IMR-90 (cell line): ENCODE measurements around the gene NAMPT. TPM values are rescaled to one million over a fixed set of nuclear protein-coding genes. Genes with fewer than 3 reads are reported as not detected.

ENCODE experiments used
- ATAC-seq: fragments of 200-7000 bp; cut with Tn5 transposase; 2 replicates; pipeline ENCODE4 v1.9.1; 2020; ENCODE audit warnings: low read depth, mild to moderate bottlenecking, moderate library complexity
- BruUV-seq: library from RNA; stranded (reverse); fragments of 400-500 nt; replicated peaks from 2 replicates; lab custom pipeline; 2021; lab: Mats Ljungman, UMichigan
- CTCF ChIA-PET: fragments of 300-600 bp; formaldehyde crosslinking; extraction: SDS; loops from one replicate; lab custom pipeline; 2021; ENCODE audit warnings: antibody characterized with exemption; lab: Yijun Ruan, JAX
- POLR2A ChIA-PET: fragments of 300-600 bp; sonication (Branson Sonifier 250); formaldehyde crosslinking; loops from one replicate; lab custom pipeline; 2022; ENCODE audit warnings: antibody characterized with exemption; ENCODE audit not compliant: unreplicated experiment; lab: Charles Lee
- DNase-seq: peaks from one replicate; pipeline ENCODE4 v3.0.0; 2013
- H2AFZ ChIP-seq: replicated peaks from 2 replicates; pipeline ENCODE3; 2013; ENCODE audit warnings: low read length, mild to moderate bottlenecking; ENCODE audit not compliant: poor library complexity
- H2AK5ac ChIP-seq: 2 replicates; pipeline ENCODE4 v1.6.1; 2013; ENCODE audit warnings: low read depth, low read length, inconsistent platforms
- H2AK9ac ChIP-seq: replicated peaks from 2 replicates; pipeline ENCODE3; 2013; ENCODE audit warnings: mild to moderate bottlenecking, low read depth, low read length, moderate library complexity; ENCODE audit not compliant: poor library complexity
- H2BK120ac ChIP-seq: 2 replicates; pipeline ENCODE4 v1.6.1; 2013; ENCODE audit warnings: low read depth, low read length, inconsistent platforms
- H2BK15ac ChIP-seq: 3 replicates; pipeline ENCODE4 v1.6.1; 2013; ENCODE audit warnings: low read depth, low read length, inconsistent platforms
- H2BK20ac ChIP-seq: 2 replicates; pipeline ENCODE4 v1.6.1; 2013; ENCODE audit warnings: low read depth, mild to moderate bottlenecking, inconsistent platforms, low read length, moderate library complexity
- H2BK5ac ChIP-seq: 2 replicates; pipeline ENCODE4 v1.6.1; 2013; ENCODE audit warnings: mild to moderate bottlenecking, low read depth, low read length, inconsistent platforms; ENCODE audit not compliant: poor library complexity, severe bottlenecking
- H3K14ac ChIP-seq: replicated peaks from 2 replicates; pipeline ENCODE4 v1.6.1; 2013; ENCODE audit warnings: low read depth, low read length, inconsistent platforms
- H3K18ac ChIP-seq: 2 replicates; pipeline ENCODE4 v1.6.1; 2013; ENCODE audit warnings: low read depth, low read length, control low read depth
- H3K23ac ChIP-seq: 2 replicates; pipeline ENCODE4 v1.6.1; 2013; ENCODE audit warnings: low read depth, low read length, inconsistent platforms
- H3K27ac ChIP-seq: 2 replicates; pipeline ENCODE4 v1.5.1; 2013; ENCODE audit warnings: mild to moderate bottlenecking, control low read depth, low read length; ENCODE audit not compliant: insufficient read depth
- H3K27me3 ChIP-seq: 2 replicates; pipeline ENCODE4 v1.6.1; 2013; ENCODE audit warnings: low read length; ENCODE audit not compliant: control insufficient read depth, insufficient read depth
- H3K36me3 ChIP-seq: 2 replicates; pipeline ENCODE4 v1.6.1; 2013; ENCODE audit warnings: low read length, mixed read lengths; ENCODE audit not compliant: control insufficient read depth, insufficient read depth
- H3K4ac ChIP-seq: 2 replicates; pipeline ENCODE4 v1.6.1; 2013; ENCODE audit warnings: low read depth, low read length, inconsistent platforms
- H3K4me1 ChIP-seq: 2 replicates; pipeline ENCODE4 v1.6.1; 2013; ENCODE audit warnings: low read length, mixed read lengths; ENCODE audit not compliant: control insufficient read depth, insufficient read depth
- H3K4me2 ChIP-seq: 2 replicates; pipeline ENCODE4 v1.6.1; 2013; ENCODE audit warnings: low read depth, mild to moderate bottlenecking, control low read depth, low read length, moderate library complexity
- H3K4me3 ChIP-seq: 2 replicates; pipeline ENCODE4 v1.5.1; 2013; ENCODE audit warnings: low read depth, mild to moderate bottlenecking, control low read depth, low read length, moderate library complexity; ENCODE audit not compliant: insufficient read depth
- H3K56ac ChIP-seq: 2 replicates; pipeline ENCODE4 v1.6.1; 2013; ENCODE audit warnings: low read length, inconsistent platforms; ENCODE audit not compliant: insufficient read depth; ENCODE audit errors: extremely low read depth
- H3K79me1 ChIP-seq, 2 experiments: 2 replicates each; pipeline ENCODE4 v1.6.1; 2013; ENCODE audit warnings: low read length in 2 of 2, inconsistent platforms in 1 of 2, low read depth in 1 of 2
- H3K9ac ChIP-seq: 2 replicates; pipeline ENCODE4 v1.6.1; 2013; ENCODE audit warnings: low read depth, low read length, control low read depth
- H3K9me1 ChIP-seq: 2 replicates; pipeline ENCODE4 v1.6.1; 2013; ENCODE audit warnings: low read length, inconsistent platforms; ENCODE audit not compliant: insufficient read depth
- H3K9me3 ChIP-seq: 2 replicates; pipeline ENCODE4 v1.6.1; 2013; ENCODE audit warnings: low read length; ENCODE audit not compliant: control insufficient read depth, insufficient read depth
- H4K20me1 ChIP-seq: 2 replicates; pipeline ENCODE4 v1.6.1; 2013; ENCODE audit warnings: low read length, inconsistent platforms; ENCODE audit not compliant: insufficient read depth
- H4K5ac ChIP-seq: 2 replicates; pipeline ENCODE4 v1.6.1; 2013; ENCODE audit warnings: mild to moderate bottlenecking, low read depth, low read length, control low read depth
- H4K8ac ChIP-seq, 2 experiments: 2 replicates each; pipeline ENCODE4 v1.6.1; 2013; ENCODE audit warnings: low read depth in 2 of 2, low read length in 2 of 2, control low read depth in 1 of 2, inconsistent platforms in 1 of 2
- H4K91ac ChIP-seq: 2 replicates; pipeline ENCODE4 v1.6.1; 2013; ENCODE audit warnings: low read depth, low read length, inconsistent platforms; ENCODE audit not compliant: insufficient read depth
- BHLHE40 ChIP-seq: fragments of 150-350 bp; IDR thresholded peaks from 2 replicates; pipeline ENCODE4 v1.6.1; 2016; ENCODE audit warnings: mild to moderate bottlenecking, low read depth, low read length
- CEBPB ChIP-seq: IDR thresholded peaks from 2 replicates; pipeline ENCODE4 v1.6.1; 2012; ENCODE audit warnings: low read depth, low read length, improper control_type of control experiment
- CHD1 ChIP-seq: IDR thresholded peaks from 2 replicates; pipeline ENCODE4 v1.6.1; 2012; ENCODE audit warnings: low read depth, low read length, improper control_type of control experiment
- CTCF ChIP-seq: conservative IDR thresholded peaks from 2 replicates; pipeline ENCODE4 v1.5.1; 2012; ENCODE audit warnings: mild to moderate bottlenecking, low read depth, low read length, improper control_type of control experiment
- ELK1 ChIP-seq: fragments of 150-350 bp; IDR thresholded peaks from 2 replicates; pipeline ENCODE4 v1.6.1; 2016; ENCODE audit warnings: low read depth, mild to moderate bottlenecking, low read length, moderate library complexity, borderline replicate concordance
- FOS ChIP-seq: fragments of 150-350 bp; IDR thresholded peaks from 2 replicates; pipeline ENCODE4 v1.6.1; 2016; ENCODE audit warnings: low read depth, low read length
- MAFK ChIP-seq: IDR thresholded peaks from 2 replicates; pipeline ENCODE4 v1.6.1; 2012; ENCODE audit warnings: low read depth, low read length, improper control_type of control experiment
- MAZ ChIP-seq: IDR thresholded peaks from 2 replicates; pipeline ENCODE4 v1.6.1; 2012; ENCODE audit warnings: low read depth, mild to moderate bottlenecking, low read length, improper control_type of control experiment, moderate library complexity, borderline replicate concordance
- MXI1 ChIP-seq: IDR thresholded peaks from 2 replicates; pipeline ENCODE4 v1.6.1; 2012; ENCODE audit warnings: low read depth, mild to moderate bottlenecking, low read length, moderate library complexity, borderline replicate concordance
- NFE2L2 ChIP-seq: fragments of 150-350 bp; IDR thresholded peaks from 2 replicates; pipeline ENCODE4 v1.6.1; 2016; ENCODE audit warnings: low read depth, mild to moderate bottlenecking, low read length
- POLR2A ChIP-seq: IDR thresholded peaks from 2 replicates; pipeline ENCODE4 v1.6.1; 2012; ENCODE audit warnings: mild to moderate bottlenecking, low read depth, low read length
- RAD21 ChIP-seq: IDR thresholded peaks from 2 replicates; pipeline ENCODE4 v1.6.1; 2012; ENCODE audit warnings: low read length, improper control_type of control experiment
- RCOR1 ChIP-seq: IDR thresholded peaks from 2 replicates; pipeline ENCODE4 v1.6.1; 2012; ENCODE audit warnings: mild to moderate bottlenecking, low read length, improper control_type of control experiment; ENCODE audit not compliant: insufficient replicate concordance
- RFX5 ChIP-seq: IDR thresholded peaks from 2 replicates; pipeline ENCODE4 v1.8.0; 2012; ENCODE audit warnings: low read depth, mild to moderate bottlenecking, low read length, moderate library complexity
- SMC3 ChIP-seq: fragments of 150-350 bp; IDR thresholded peaks from 2 replicates; pipeline ENCODE4 v1.6.1; 2016; ENCODE audit warnings: low read depth, mild to moderate bottlenecking, antibody characterized with exemption, low read length, moderate library complexity
- USF2 ChIP-seq: fragments of 150-350 bp; IDR thresholded peaks from 2 replicates; pipeline ENCODE4 v1.6.1; 2017; ENCODE audit warnings: mild to moderate bottlenecking, antibody characterized with exemption, low read length, low read depth
- WGBS, 2 experiments: methylation state at CpG; one replicate each; pipeline versions ENCODE4 v1.1.5 to v1.1.7; 2013; ENCODE audit warnings: missing lambda C conversion rate in 2 of 2; ENCODE audit not compliant: insufficient read length in 1 of 2; ENCODE audit errors: extremely low coverage in 2 of 2; 5-methylcytosine and 5-hydroxymethylcytosine counted together
- dilution Hi-C: fragments of 300-500 bp; cut with HindIII; formaldehyde crosslinking; loops from one replicate; pipeline ENCODE4 v1.14.3; 2018; ENCODE audit warnings: low sequenced_read_pairs; ENCODE audit not compliant: unreplicated experiment
- in situ Hi-C: fragments of 300-500 bp; cut with MboI; formaldehyde crosslinking; loops from 3 replicates; pipeline ENCODE4 v1.14.3; 2019; ENCODE audit warnings: low sequenced_read_pairs, inconsistent platforms, mixed read lengths
- intact Hi-C: fragments of 100-400 bp; cut with micrococcal nuclease; formaldehyde crosslinking; loops from 2 replicates; pipeline ENCODE4 v1.10.0; 2022
- polyA plus RNA-seq, 3 experiments: library from polyadenylated mRNA; depleted of rRNA; stranded (reverse); fragments of >200 nt; gene quantifications; 2 replicates each; pipeline ENCODE4 v1.2.3, GENCODE V29; 2012; ENCODE audit warnings: low replicate concordance in 1 of 3
- total RNA-seq: library from RNA; depleted of rRNA; stranded (reverse); fragments of >200 nt; gene quantifications from 2 replicates; pipeline ENCODE4 v1.2.3, GENCODE V29; 2012

Gene NAMPT
- total and polyA plus RNA-seq, 2 of the 4 experiments (the other 2 are of a cell fraction) = 13.3 to 31.7 TPM

- POLR2A ChIA-PET = no interaction called here
- no peak overlapping the region for H3K14ac ChIP-seq
- H3K36me3 ChIP-seq = peaks cover 36% of the 10 kb centered on the region
- DNase-seq = no peak
- no peak overlapping the region for H4K91ac ChIP-seq
- no peaks in the 10 kb centered on the region for H3K27me3 ChIP-seq
- no peak overlapping the region for H2BK15ac ChIP-seq
- H3K23ac ChIP-seq = no peak overlapping the region
- no peak overlapping the region for H2AK9ac ChIP-seq
- BruUV-seq = no TSS peak
- H3K4me1 ChIP-seq = no peaks in the 10 kb centered on the region
- H3K9me3 ChIP-seq = no peaks in the 10 kb centered on the region
- H3K9me1 ChIP-seq = no peaks in the 10 kb centered on the region
- H2BK120ac ChIP-seq = no peak overlapping the region
- no peak for ATAC-seq
- no peak overlapping the region for H4K5ac ChIP-seq
- dilution Hi-C loops (no loop called here), in situ Hi-C loops (no loop called here), intact Hi-C loops (no loop called here)
- peaks cover 0 to 7% of the 10 kb centered on the region in 2 experiments; a peak in 2 of 4 replicates for H3K79me1 ChIP-seq
- H3K56ac ChIP-seq = no peak overlapping the region
- H3K9ac ChIP-seq = no peak overlapping the region
- no peak overlapping the region for H2BK5ac ChIP-seq
- no peak overlapping the region for H3K4me2 ChIP-seq
- CTCF ChIA-PET = no interaction called here
- H4K8ac ChIP-seq = no peak overlapping the region
- no peak overlapping the region for H3K18ac ChIP-seq
- no peak overlapping the region for H2AK5ac ChIP-seq
- no peak overlapping the region for H2BK20ac ChIP-seq
- H3K4ac ChIP-seq = no peak overlapping the region
- no peaks in the 10 kb centered on the region for H4K20me1 ChIP-seq
- no peak overlapping the region for H2AFZ ChIP-seq
- H3K27ac ChIP-seq = no peak overlapping the region
- no peak overlapping the region for H3K4me3 ChIP-seq
- no peak for TF ChIP-seq POLR2A
- no peak for TF ChIP-seq CEBPB
- no peak for TF ChIP-seq CTCF
- no peak for TF ChIP-seq BHLHE40
- TF ChIP-seq MAZ = no peak
- no peak for TF ChIP-seq USF2
- TF ChIP-seq CHD1 = no peak
- TF ChIP-seq MAFK = no peak
- no peak for TF ChIP-seq SMC3
- no peak for TF ChIP-seq NFE2L2
- TF ChIP-seq RFX5 = no peak
- TF ChIP-seq RAD21 = no peak
- TF ChIP-seq FOS = no peak
- TF ChIP-seq ELK1 = no peak
- TF ChIP-seq RCOR1 = no peak
- no peak for TF ChIP-seq MXI1
- 100% methylated on average over 1 of the region's 2 CpGs; no CpG with 5 or more reads in 1 of the 2 experiments for WGBS, 2 experiments
These were observed 24.6 kb downstream of the NAMPT start for GRCh38 chr7:106260136-106260561.
